OCI-LY3 (cell line): Measurements from ENCODE around the gene ITGB1BP1.

Experiments used
- H2AFZ ChIP-seq: fragments of 200-600, 300-600 bp; shearing (Covaris generic); 2 replicates; pipeline ENCODE4 v1.6.0; 2014; ENCODE audit warnings: antibody characterized with exemption, low read depth, low read length
- H3K27ac ChIP-seq: fragments of 200-600, 300-600 bp; sonication (generic); 2 replicates; pipeline ENCODE4 v1.5.1; 2014; ENCODE audit warnings: mild to moderate bottlenecking, low read length, moderate library complexity, mixed read lengths
- H3K27me3 ChIP-seq: fragments of 200-600, 300-600 bp; sonication (generic); 2 replicates; pipeline ENCODE4 v1.6.1; 2014; ENCODE audit warnings: low read depth, low read length, mixed read lengths
- H3K36me3 ChIP-seq: fragments of 200-600, 300-600 bp; sonication (generic); replicated peaks from 2 replicates; pipeline ENCODE3; 2014; ENCODE audit warnings: low read depth, low read length, mixed read lengths
- H3K4me1 ChIP-seq: fragments of 300-600, 200-600 bp; sonication (generic); 2 replicates; pipeline ENCODE4 v1.6.1; 2014; ENCODE audit warnings: low read length, mixed read lengths
- H3K4me2 ChIP-seq: fragments of 200-600, 300-600 bp; sonication (generic); 2 replicates; pipeline ENCODE4 v1.6.1; 2014; ENCODE audit warnings: low read length, mixed read lengths
- H3K4me3 ChIP-seq: fragments of 300-600, 200-600 bp; sonication (generic); 2 replicates; pipeline ENCODE4 v1.5.1; 2014; ENCODE audit warnings: antibody characterized with exemption, mild to moderate bottlenecking, low read length, moderate library complexity
- H3K79me2 ChIP-seq: fragments of 300-600, 200-600 bp; shearing (Covaris generic); 2 replicates; pipeline ENCODE4 v1.6.1; 2014; ENCODE audit warnings: mild to moderate bottlenecking, low read length, mixed read lengths
- H3K9ac ChIP-seq: fragments of 300-600, 200-600 bp; shearing (Covaris generic); 2 replicates; pipeline ENCODE4 v1.6.0; 2014; ENCODE audit warnings: mild to moderate bottlenecking, low read length, moderate library complexity
- H3K9me3 ChIP-seq: fragments of 200-600, 300-600 bp; shearing (Covaris generic); 2 replicates; pipeline ENCODE4 v1.6.1; 2014; ENCODE audit warnings: low read length, mixed read lengths; ENCODE audit not compliant: insufficient read depth
- H4K20me1 ChIP-seq: fragments of 200-600, 300-600 bp; sonication (generic); 2 replicates; pipeline ENCODE4 v1.6.1; 2016; ENCODE audit warnings: low read length, mixed read lengths; ENCODE audit not compliant: insufficient read depth
- EZH2phosphoT487 ChIP-seq: fragments of 200-600 bp; shearing (Covaris generic); IDR thresholded peaks from 2 replicates; pipeline ENCODE4 v1.6.1; 2018; ENCODE audit warnings: antibody characterized with exemption, mixed run types, low read depth
- TF ChIP-seq, protein P1 (sequence below): fragments of 200-600, 300-600 bp; sonication (generic); IDR thresholded peaks from 2 replicates; pipeline ENCODE4 v1.5.1; 2014; ENCODE audit warnings: antibody characterized with exemption, low read length, low read depth

Gene ITGB1BP1

DNA sequence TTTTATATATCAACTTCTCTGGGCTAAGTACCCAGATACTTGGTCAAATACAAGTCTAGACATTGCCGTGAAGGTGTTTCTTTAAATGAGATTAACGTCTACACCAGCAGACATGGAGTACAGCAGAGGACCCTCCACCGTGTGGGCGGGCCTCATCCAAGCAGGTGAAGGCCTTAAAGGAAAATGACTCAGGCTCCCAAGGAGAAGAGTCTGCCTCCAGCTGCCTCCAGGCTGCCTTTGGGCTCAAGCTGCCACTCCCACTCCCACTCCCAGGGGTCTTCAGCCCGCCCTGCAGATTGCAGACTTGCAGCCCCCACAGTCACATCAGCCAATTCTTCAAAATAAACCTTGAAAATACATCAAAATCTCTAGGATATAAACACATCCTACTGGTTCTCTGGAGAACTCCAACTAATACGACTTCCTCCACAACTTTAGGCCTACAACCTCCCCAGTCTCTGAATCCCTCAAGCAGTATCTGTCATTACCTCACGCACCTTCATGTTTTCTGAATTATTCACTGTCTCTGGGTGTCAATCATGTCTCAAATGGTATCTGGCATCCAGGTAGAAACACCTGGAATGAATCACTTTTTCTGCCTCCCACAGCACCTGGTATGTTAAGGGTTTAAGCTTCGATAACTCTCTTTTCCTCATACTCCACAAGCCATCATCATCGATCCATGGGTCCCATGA is 6.9 kb downstream of the ITGB1BP1 start:
- no peaks in the 10 kb centered on the region for H4K20me1 ChIP-seq
- H3K9me3 ChIP-seq = no peaks in the 10 kb centered on the region
- no peak overlapping the region for H2AFZ ChIP-seq
- H3K27me3 ChIP-seq = no peaks in the 10 kb centered on the region
- peaks cover 26% of the 10 kb centered on the region for H3K79me2 ChIP-seq
- H3K36me3 ChIP-seq = no peaks in the 10 kb centered on the region
- no peak overlapping the region for H3K4me2 ChIP-seq
- H3K4me3 ChIP-seq = no peak overlapping the region
- no peaks in the 10 kb centered on the region for H3K4me1 ChIP-seq
- no peak overlapping the region for H3K9ac ChIP-seq
- no peak overlapping the region for H3K27ac ChIP-seq
- TF ChIP-seq, protein P1, sequence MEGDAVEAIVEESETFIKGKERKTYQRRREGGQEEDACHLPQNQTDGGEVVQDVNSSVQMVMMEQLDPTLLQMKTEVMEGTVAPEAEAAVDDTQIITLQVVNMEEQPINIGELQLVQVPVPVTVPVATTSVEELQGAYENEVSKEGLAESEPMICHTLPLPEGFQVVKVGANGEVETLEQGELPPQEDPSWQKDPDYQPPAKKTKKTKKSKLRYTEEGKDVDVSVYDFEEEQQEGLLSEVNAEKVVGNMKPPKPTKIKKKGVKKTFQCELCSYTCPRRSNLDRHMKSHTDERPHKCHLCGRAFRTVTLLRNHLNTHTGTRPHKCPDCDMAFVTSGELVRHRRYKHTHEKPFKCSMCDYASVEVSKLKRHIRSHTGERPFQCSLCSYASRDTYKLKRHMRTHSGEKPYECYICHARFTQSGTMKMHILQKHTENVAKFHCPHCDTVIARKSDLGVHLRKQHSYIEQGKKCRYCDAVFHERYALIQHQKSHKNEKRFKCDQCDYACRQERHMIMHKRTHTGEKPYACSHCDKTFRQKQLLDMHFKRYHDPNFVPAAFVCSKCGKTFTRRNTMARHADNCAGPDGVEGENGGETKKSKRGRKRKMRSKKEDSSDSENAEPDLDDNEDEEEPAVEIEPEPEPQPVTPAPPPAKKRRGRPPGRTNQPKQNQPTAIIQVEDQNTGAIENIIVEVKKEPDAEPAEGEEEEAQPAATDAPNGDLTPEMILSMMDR = no peak
- no peak for TF ChIP-seq EZH2phosphoT487

DNA sequence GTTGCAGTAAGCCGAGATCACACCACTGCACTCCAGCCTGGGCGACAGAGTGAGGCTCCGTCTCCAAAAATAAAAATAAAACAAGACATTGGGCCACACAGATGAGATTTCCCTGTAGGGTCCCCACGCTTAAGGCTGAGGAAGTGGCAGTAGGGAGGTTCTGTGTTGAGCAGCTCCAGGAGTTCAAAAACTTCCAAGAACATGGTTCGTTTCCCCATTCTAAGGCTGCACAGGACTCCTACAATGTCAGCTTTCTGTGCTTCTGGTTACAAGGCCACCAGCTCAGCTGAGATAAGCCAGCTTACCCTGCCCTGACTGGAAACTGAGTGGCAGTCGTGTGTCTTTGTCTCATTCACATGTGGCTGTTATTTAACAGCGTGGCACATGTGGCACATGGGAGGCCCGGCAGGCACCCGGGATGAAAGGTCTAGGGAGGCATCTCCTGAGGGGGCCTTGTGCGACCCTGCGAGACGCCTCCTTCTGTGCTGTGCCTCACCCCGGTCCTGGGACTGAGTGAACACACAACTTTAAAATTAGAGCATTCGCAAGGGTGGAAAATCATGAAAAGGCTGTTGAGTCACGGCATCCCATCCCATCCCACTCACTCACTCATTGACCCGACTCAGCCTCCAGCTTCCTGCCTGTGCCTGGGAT is 7.7 kb downstream of the ITGB1BP1 start:
- no peak overlapping the region for H2AFZ ChIP-seq
- H3K4me1 ChIP-seq = no peaks in the 10 kb centered on the region
- H3K36me3 ChIP-seq = no peaks in the 10 kb centered on the region
- H3K9me3 ChIP-seq = no peaks in the 10 kb centered on the region
- H3K27ac ChIP-seq = no peak overlapping the region
- H3K4me2 ChIP-seq = no peak overlapping the region
- no peak overlapping the region for H3K9ac ChIP-seq
- H3K27me3 ChIP-seq = no peaks in the 10 kb centered on the region
- H3K79me2 ChIP-seq = peaks cover 20% of the 10 kb centered on the region
- H3K4me3 ChIP-seq = no peak overlapping the region
- H4K20me1 ChIP-seq = no peaks in the 10 kb centered on the region
- TF ChIP-seq, protein P1 = no peak
- TF ChIP-seq EZH2phosphoT487 = no peak

DNA sequence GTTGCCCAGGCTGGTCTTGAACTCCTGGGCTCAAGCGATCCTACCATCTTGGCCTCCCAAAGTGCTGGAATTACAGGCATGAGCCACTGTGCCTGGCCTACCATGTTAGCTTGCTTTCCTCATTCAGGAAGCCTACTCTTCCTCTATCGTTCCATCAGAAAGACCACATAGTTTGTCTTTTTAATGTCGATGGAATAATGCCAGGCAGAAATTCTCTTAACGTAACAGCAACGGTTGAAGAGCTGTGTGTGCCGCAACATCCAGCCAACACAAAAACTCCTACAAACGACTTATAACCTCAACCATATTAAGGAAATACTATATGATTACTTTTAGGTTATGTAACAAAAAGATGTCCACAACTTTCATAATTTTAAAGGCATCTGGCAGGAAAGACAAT is 10.5 kb downstream of the ITGB1BP1 start:
- Histone ChIP-seq H3K9ac (no peak overlapping the region), H2AFZ (no peak overlapping the region), H3K27me3 (no peaks in the 10 kb centered on the region), H3K4me1 (no peaks in the 10 kb centered on the region), H3K4me2 (no peak overlapping the region), H3K36me3 (no peaks in the 10 kb centered on the region), H3K79me2 (peaks cover 8% of the 10 kb centered on the region; the same call in 1 of the 2 replicates), H4K20me1 (no peaks in the 10 kb centered on the region), H3K9me3 (no peaks in the 10 kb centered on the region), H3K27ac (no peak overlapping the region), H3K4me3 (no peak overlapping the region)
- no peak for TF ChIP-seq EZH2phosphoT487
- TF ChIP-seq, protein P1 = no peak

DNA sequence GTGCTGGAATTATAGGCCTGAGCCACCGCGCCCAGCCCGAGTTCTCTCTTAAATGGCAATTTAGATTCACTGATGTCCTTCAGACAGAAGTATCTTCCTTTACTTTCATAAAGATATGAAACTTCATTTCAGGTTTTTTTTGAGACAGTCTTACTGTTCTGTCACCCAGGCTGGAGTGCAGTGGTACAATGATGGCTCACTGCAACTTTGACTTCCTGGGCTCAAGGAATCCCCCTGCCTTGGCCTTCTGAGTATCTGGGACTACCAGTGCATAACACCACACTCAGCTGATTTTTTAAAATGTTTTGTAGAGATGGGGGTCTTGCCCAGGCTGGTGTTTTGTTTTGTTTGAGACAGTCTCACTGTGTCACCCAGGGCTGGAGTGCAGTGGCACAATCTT is 13.2 kb downstream of the ITGB1BP1 start:
- Histone ChIP-seq H3K79me2 (0 out of 2 replicates have a peak, but pooled peaks cover 6% of the 10 kb centered on the region), H3K9ac (no peak overlapping the region), H3K4me2 (no peak overlapping the region), H3K27me3 (no peaks in the 10 kb centered on the region), H3K36me3 (no peaks in the 10 kb centered on the region), H3K4me3 (no peak overlapping the region), H3K27ac (no peak overlapping the region), H3K9me3 (no peaks in the 10 kb centered on the region), H4K20me1 (no peaks in the 10 kb centered on the region), H2AFZ (no peak overlapping the region), H3K4me1 (no peaks in the 10 kb centered on the region)
- TF ChIP-seq, protein P1 = no peak
- no peak for TF ChIP-seq EZH2phosphoT487
